ENCODE data around the gene SYCP2L. TPM values are rescaled to one million over a fixed set of nuclear protein-coding genes. Genes with fewer than 3 reads are reported as not detected.

Gene SYCP2L
- total and polyA plus RNA-seq, 4 donors = 0.49 to 5.3 (median 0.69) TPM

GRCh38 chr6:10989587-10989986 lies 102.7 kb downstream of the SYCP2L start:
- 94 to 95% methylated on average over 15 of the region's 15 CpGs for WGBS, 2 donors

DNA sequence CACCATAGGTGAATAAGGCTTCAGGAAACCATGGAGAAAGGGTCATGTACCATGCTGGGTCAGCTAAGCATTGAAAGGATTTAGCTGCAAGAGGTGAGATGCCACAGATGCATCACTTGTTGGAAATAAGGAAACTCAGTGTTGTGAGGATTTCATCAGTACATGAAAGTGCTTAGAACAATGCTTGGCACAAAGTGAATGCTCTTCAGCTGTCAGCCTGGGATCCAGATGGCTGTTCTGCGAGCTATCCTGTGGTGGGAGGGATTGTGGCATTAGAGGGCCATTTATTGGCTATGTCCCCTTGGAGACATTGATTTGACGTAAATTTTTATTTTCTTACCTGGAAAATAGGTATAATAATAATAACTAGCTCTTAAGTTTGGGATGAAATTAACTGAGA lies 104.3 kb downstream of the SYCP2L start:
- H3K4me1 ChIP-seq (ENCODE audit: control insufficient read depth in 5 of 5, insufficient read depth in 5 of 5, low read length in 5 of 5) = no peaks in the 10 kb centered on the region
- no peaks in the 10 kb centered on the region for H3K9me3 ChIP-seq (ENCODE audit: control insufficient read depth in 4 of 4, insufficient read depth in 3 of 4, low read length in 3 of 4)
- H3K4me3 ChIP-seq = no peak overlapping the region
- H3K36me3 ChIP-seq (ENCODE audit: control insufficient read depth in 4 of 4, insufficient read depth in 4 of 4, low read length in 4 of 4) = no peaks in the 10 kb centered on the region
- H3K9ac ChIP-seq (ENCODE audit: insufficient read depth in 1 of 2, low read length in 2 of 2) = no peak overlapping the region
- H3K27ac ChIP-seq (ENCODE audit: low read depth in 1 of 2, low read length in 1 of 2) = no peak overlapping the region
- TF ChIP-seq, protein P1, sequence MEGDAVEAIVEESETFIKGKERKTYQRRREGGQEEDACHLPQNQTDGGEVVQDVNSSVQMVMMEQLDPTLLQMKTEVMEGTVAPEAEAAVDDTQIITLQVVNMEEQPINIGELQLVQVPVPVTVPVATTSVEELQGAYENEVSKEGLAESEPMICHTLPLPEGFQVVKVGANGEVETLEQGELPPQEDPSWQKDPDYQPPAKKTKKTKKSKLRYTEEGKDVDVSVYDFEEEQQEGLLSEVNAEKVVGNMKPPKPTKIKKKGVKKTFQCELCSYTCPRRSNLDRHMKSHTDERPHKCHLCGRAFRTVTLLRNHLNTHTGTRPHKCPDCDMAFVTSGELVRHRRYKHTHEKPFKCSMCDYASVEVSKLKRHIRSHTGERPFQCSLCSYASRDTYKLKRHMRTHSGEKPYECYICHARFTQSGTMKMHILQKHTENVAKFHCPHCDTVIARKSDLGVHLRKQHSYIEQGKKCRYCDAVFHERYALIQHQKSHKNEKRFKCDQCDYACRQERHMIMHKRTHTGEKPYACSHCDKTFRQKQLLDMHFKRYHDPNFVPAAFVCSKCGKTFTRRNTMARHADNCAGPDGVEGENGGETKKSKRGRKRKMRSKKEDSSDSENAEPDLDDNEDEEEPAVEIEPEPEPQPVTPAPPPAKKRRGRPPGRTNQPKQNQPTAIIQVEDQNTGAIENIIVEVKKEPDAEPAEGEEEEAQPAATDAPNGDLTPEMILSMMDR (IDR thresholded peaks at IDR 0.05; ENCODE audit: control extremely low read depth, extremely low read depth) = no peak
- DNase-seq (no peak), ATAC-seq (ENCODE audit: insufficient read depth, low FRiP score) (no peak)
- H3K27me3 ChIP-seq (ENCODE audit: control insufficient read depth in 3 of 3, insufficient read depth in 3 of 3, low read length in 2 of 3) = no peaks in the 10 kb centered on the region
- WGBS, 2 donors = 60 to 74% methylated on average over 2 of the region's 2 CpGs

More at GRCh38 chr6:10989587-10989986, 102.7 kb downstream of the SYCP2L start:
- ATAC-seq (ENCODE audit: insufficient read depth, low FRiP score) = no peak
- no peak for DNase-seq
- TF ChIP-seq, protein P1 (IDR thresholded peaks at IDR 0.05; ENCODE audit: control extremely low read depth, extremely low read depth) = no peak
- H3K27me3 ChIP-seq (ENCODE audit: control insufficient read depth in 3 of 3, insufficient read depth in 3 of 3, low read length in 2 of 3) = no peaks in the 10 kb centered on the region
- H3K4me3 ChIP-seq = no peak overlapping the region
- H3K36me3 ChIP-seq (ENCODE audit: control insufficient read depth in 4 of 4, insufficient read depth in 4 of 4, low read length in 4 of 4) = no peaks in the 10 kb centered on the region
- H3K9ac ChIP-seq (ENCODE audit: insufficient read depth in 1 of 2, low read length in 2 of 2) = no peak overlapping the region
- H3K4me1 ChIP-seq (ENCODE audit: control insufficient read depth in 5 of 5, insufficient read depth in 5 of 5, low read length in 5 of 5) = no peaks in the 10 kb centered on the region
- no peaks in the 10 kb centered on the region for H3K9me3 ChIP-seq (ENCODE audit: control insufficient read depth in 4 of 4, insufficient read depth in 3 of 4, low read length in 3 of 4)
- no peak overlapping the region for H3K27ac ChIP-seq (ENCODE audit: low read depth in 1 of 2, low read length in 1 of 2)

DNA sequence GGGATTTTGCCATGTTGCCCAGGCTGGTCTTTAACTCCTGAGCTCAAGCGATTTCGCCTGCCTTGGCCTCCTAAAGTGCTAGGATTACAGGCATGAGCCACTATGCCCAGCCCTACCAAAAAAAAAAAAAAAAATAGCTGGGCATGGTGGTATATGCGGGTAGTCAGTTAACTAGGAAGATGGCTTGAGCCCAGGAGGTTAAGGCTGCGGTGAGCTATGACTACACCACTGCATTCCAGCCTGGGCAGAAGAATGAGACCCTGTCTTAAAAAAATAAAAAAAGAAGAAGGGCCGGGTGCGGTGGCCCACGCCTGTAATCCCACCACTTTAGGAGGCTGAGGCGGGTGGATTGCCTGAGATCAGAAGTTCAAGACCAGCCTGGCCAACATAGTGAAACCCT lies 107.0 kb downstream of the SYCP2L start:
- H3K4me3 ChIP-seq = no peak overlapping the region
- WGBS, 2 donors = 94 to 95% methylated on average over 8 of the region's 8 CpGs
- TF ChIP-seq, protein P1 (IDR thresholded peaks at IDR 0.05; ENCODE audit: control extremely low read depth, extremely low read depth) = no peak

DNA sequence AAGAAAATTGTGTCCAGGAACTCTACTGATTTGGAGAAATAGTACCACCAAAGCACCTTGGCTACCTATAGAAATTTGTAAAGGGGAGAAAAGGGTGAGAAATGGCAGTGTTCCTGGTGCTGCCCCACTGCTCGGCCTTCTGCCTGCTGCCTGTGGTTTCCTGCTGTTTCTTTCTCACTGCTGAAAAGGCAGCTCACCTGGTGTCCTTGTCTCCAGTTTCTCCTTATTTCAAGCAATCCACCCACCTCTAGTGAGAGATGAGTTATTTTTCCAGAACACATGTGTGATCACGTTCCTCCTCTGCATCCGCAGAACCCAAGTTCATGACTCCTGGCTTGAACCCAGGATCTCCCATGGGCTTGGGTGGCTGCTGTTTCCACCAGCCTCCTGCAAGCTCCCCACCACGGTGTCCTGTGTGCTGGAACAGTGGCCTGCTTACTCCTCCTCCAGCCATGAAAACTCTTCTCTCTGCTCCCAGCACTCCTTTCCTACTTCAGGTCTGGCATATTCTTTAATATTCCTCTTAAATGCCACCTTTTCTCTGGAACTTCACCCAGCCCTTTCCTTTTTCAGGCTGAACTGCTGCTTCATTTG lies 108.4 kb downstream of the SYCP2L start:
- ATAC-seq (ENCODE audit: insufficient read depth, low FRiP score) (no peak), DNase-seq (no peak)
- TF ChIP-seq, protein P1 (IDR thresholded peaks at IDR 0.05; ENCODE audit: control extremely low read depth, extremely low read depth) = no peak
- Histone ChIP-seq H3K9me3 (ENCODE audit: control insufficient read depth in 4 of 4, insufficient read depth in 3 of 4, low read length in 3 of 4) (no peaks in the 10 kb centered on the region), H3K27me3 (ENCODE audit: control insufficient read depth in 3 of 3, insufficient read depth in 3 of 3, low read length in 2 of 3) (no peaks in the 10 kb centered on the region), H3K9ac (ENCODE audit: insufficient read depth in 1 of 2, low read length in 2 of 2) (no peak overlapping the region), H3K27ac (ENCODE audit: low read depth in 1 of 2, low read length in 1 of 2) (no peak overlapping the region), H3K36me3 (ENCODE audit: control insufficient read depth in 4 of 4, insufficient read depth in 4 of 4, low read length in 4 of 4) (peaks cover 0 to 1% (median 0%) of the 10 kb centered on the region in 4 donors), H3K4me3 (no peak overlapping the region), H3K4me1 (ENCODE audit: control insufficient read depth in 5 of 5, insufficient read depth in 5 of 5, low read length in 5 of 5) (no peaks in the 10 kb centered on the region)
- 86 to 90% methylated on average over 4 of the region's 4 CpGs for WGBS, 2 donors

More for the DNA sequence above, 107.0 kb downstream of the SYCP2L start:
- H3K27me3 ChIP-seq (ENCODE audit: control insufficient read depth in 3 of 3, insufficient read depth in 3 of 3, low read length in 2 of 3) = no peaks in the 10 kb centered on the region
- no peak overlapping the region for H3K9ac ChIP-seq (ENCODE audit: insufficient read depth in 1 of 2, low read length in 2 of 2)
- no peaks in the 10 kb centered on the region for H3K4me1 ChIP-seq (ENCODE audit: control insufficient read depth in 5 of 5, insufficient read depth in 5 of 5, low read length in 5 of 5)
- no peak for DNase-seq
- H3K9me3 ChIP-seq (ENCODE audit: control insufficient read depth in 4 of 4, insufficient read depth in 3 of 4, low read length in 3 of 4) = no peaks in the 10 kb centered on the region
- peaks cover 0 to 1% (median 0%) of the 10 kb centered on the region in 4 donors for H3K36me3 ChIP-seq (ENCODE audit: control insufficient read depth in 4 of 4, insufficient read depth in 4 of 4, low read length in 4 of 4)
- no peak for ATAC-seq (ENCODE audit: insufficient read depth, low FRiP score)
- no peak overlapping the region for H3K27ac ChIP-seq (ENCODE audit: low read depth in 1 of 2, low read length in 1 of 2)
